Measurements from ENCODE around the gene ERI3. TPM values are rescaled to one million over a fixed set of nuclear protein-coding genes. Genes with fewer than 3 reads are reported as not detected.

The ERI3 gene
- total RNA-seq, 1 experiment from 2014 or later = 83.3 TPM

- ChIA-PET CTCF (interaction anchor here (0.5 kb wide), 1 partner anchor 99 kb away, joined by 5 read pairs; no protein-coding TSS in a partner anchor), POLR2A (interaction anchor here (0.6 kb wide), 1 partner anchor 220 kb away, joined by 3 read pairs; no protein-coding TSS in a partner anchor)
- in situ Hi-C loops (cut with HindIII; ENCODE audit: low pct_unique_long_range_greater_than_20kb, low sequenced_read_pairs) (no loop called here), intact Hi-C loops (cut with micrococcal nuclease; ENCODE audit: unreplicated experiment) (no loop called here)
- no peaks in the 10 kb centered on the region for H3K27me3 ChIP-seq (ENCODE audit: control insufficient read depth, insufficient read depth, low read length)
- no TSS peak for BruUV-seq (replicated peaks)
- ATAC-seq = no peak; the same call in 1 of the 2 replicates
- no peak for DNase-seq (ENCODE audit: low read depth, low spot score)
- no peak overlapping the region for H3K4me3 ChIP-seq (ENCODE audit: low read depth in 2 of 2, low read length in 2 of 2)
- no peaks in the 10 kb centered on the region for H3K4me1 ChIP-seq (ENCODE audit: control insufficient read depth, insufficient read depth, low read length)
- H3K36me3 ChIP-seq (ENCODE audit: control insufficient read depth, insufficient read depth, low read length) = no peaks in the 10 kb centered on the region
- no peak for TF ChIP-seq SIN3A (IDR thresholded peaks at IDR 0.05; ENCODE audit: borderline replicate concordance, insufficient read depth, low read depth, low read length)
- no peak for TF ChIP-seq REST (IDR thresholded peaks at IDR 0.05; ENCODE audit: insufficient read depth in 1 of 2, low read depth in 2 of 2, low read length in 1 of 2)
- no peak for TF ChIP-seq TCF7L2 (IDR thresholded peaks at IDR 0.05; ENCODE audit: low read depth, low read length)
- no peak for TF ChIP-seq CTCF (IDR thresholded peaks at IDR 0.05)
- TF ChIP-seq POLR2AphosphoS5 (IDR thresholded peaks at IDR 0.05; ENCODE audit: low read depth, low read length) = no peak
- no peak overlapping the region for H3K27ac ChIP-seq (ENCODE audit: low read length)
- no peaks in the 10 kb centered on the region for H3K9me3 ChIP-seq (ENCODE audit: control insufficient read depth, insufficient read depth, low read depth, low read length)
Measured at GRCh38 chr1:44261962-44262361, 93.1 kb downstream of the ERI3 start.

- CTCF ChIA-PET = no interaction called here
- in situ Hi-C loops (cut with HindIII; ENCODE audit: low pct_unique_long_range_greater_than_20kb, low sequenced_read_pairs) = no loop called here
- intact Hi-C loops (cut with micrococcal nuclease; ENCODE audit: unreplicated experiment) = no loop called here
Measured at GRCh38 chr1:44261171-44261817, 93.8 kb downstream of the ERI3 start.

More at GRCh38 chr1:44261171-44261817, 93.8 kb downstream of the ERI3 start:
- DNase-seq (ENCODE audit: low read depth, low spot score) = no peak
- TF ChIP-seq SIN3A (IDR thresholded peaks at IDR 0.05; ENCODE audit: borderline replicate concordance, insufficient read depth, low read depth, low read length) (no peak), CTCF (IDR thresholded peaks at IDR 0.05) (no peak), POLR2AphosphoS5 (IDR thresholded peaks at IDR 0.05; ENCODE audit: low read depth, low read length) (no peak), REST (IDR thresholded peaks at IDR 0.05; ENCODE audit: insufficient read depth in 1 of 2, low read depth in 2 of 2, low read length in 1 of 2) (no peak), TCF7L2 (IDR thresholded peaks at IDR 0.05; ENCODE audit: low read depth, low read length) (no peak)
- H3K4me3 ChIP-seq (ENCODE audit: low read depth in 2 of 2, low read length in 2 of 2) = no peak overlapping the region
- H3K4me1 ChIP-seq (ENCODE audit: control insufficient read depth, insufficient read depth, low read length) = no peaks in the 10 kb centered on the region
- no peaks in the 10 kb centered on the region for H3K27me3 ChIP-seq (ENCODE audit: control insufficient read depth, insufficient read depth, low read length)
- no peak overlapping the region for H3K27ac ChIP-seq (ENCODE audit: low read length)
- H3K36me3 ChIP-seq (ENCODE audit: control insufficient read depth, insufficient read depth, low read length) = no peaks in the 10 kb centered on the region
- POLR2A ChIA-PET = interaction anchor here (0.6 kb wide), 1 partner anchor 219 kb away, joined by 3 read pairs; no protein-coding TSS in a partner anchor
- H3K9me3 ChIP-seq (ENCODE audit: control insufficient read depth, insufficient read depth, low read depth, low read length) = no peaks in the 10 kb centered on the region
- no TSS peak for BruUV-seq (replicated peaks)
- ATAC-seq = no peak
